ENCODE data around the gene ADAMTS17.

- TF ChIP-seq, protein P1, sequence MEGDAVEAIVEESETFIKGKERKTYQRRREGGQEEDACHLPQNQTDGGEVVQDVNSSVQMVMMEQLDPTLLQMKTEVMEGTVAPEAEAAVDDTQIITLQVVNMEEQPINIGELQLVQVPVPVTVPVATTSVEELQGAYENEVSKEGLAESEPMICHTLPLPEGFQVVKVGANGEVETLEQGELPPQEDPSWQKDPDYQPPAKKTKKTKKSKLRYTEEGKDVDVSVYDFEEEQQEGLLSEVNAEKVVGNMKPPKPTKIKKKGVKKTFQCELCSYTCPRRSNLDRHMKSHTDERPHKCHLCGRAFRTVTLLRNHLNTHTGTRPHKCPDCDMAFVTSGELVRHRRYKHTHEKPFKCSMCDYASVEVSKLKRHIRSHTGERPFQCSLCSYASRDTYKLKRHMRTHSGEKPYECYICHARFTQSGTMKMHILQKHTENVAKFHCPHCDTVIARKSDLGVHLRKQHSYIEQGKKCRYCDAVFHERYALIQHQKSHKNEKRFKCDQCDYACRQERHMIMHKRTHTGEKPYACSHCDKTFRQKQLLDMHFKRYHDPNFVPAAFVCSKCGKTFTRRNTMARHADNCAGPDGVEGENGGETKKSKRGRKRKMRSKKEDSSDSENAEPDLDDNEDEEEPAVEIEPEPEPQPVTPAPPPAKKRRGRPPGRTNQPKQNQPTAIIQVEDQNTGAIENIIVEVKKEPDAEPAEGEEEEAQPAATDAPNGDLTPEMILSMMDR (IDR thresholded peaks at IDR 0.05; ENCODE audit: low read depth, low read length, missing input control) = no peak
- TF ChIP-seq, protein P2, sequence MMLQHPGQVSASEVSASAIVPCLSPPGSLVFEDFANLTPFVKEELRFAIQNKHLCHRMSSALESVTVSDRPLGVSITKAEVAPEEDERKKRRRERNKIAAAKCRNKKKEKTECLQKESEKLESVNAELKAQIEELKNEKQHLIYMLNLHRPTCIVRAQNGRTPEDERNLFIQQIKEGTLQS (IDR thresholded peaks at IDR 0.05) = no peak
- no peak for TF ChIP-seq GABPA (IDR thresholded peaks at IDR 0.05 in 1 of 2, conservative IDR thresholded peaks at IDR 0.05 in 1 of 2)
- TF ChIP-seq RAD21 (IDR thresholded peaks at IDR 0.05) = no peak
- no peak for TF ChIP-seq JUND (IDR thresholded peaks at IDR 0.05)
- no peak for TF ChIP-seq FOXA2 (IDR thresholded peaks at IDR 0.05)
- no peak for TF ChIP-seq HNF4G (IDR thresholded peaks at IDR 0.05)
- TF ChIP-seq, protein P3, sequence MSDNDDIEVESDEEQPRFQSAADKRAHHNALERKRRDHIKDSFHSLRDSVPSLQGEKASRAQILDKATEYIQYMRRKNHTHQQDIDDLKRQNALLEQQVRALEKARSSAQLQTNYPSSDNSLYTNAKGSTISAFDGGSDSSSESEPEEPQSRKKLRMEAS (IDR thresholded peaks at IDR 0.05) = no peak
Observed at GRCh38 chr15:99992611-99993231, 349.1 kb downstream of the ADAMTS17 start.
